NCI-H128 (cell line): ENCODE measurements around the gene UBE2G2.

ENCODE experiments used
- DNase-seq: peaks from one replicate; lab custom pipeline; 2025; ENCODE audit not compliant: unreplicated experiment; lab: John Stamatoyannopoulos, UW

Gene UBE2G2

DNA sequence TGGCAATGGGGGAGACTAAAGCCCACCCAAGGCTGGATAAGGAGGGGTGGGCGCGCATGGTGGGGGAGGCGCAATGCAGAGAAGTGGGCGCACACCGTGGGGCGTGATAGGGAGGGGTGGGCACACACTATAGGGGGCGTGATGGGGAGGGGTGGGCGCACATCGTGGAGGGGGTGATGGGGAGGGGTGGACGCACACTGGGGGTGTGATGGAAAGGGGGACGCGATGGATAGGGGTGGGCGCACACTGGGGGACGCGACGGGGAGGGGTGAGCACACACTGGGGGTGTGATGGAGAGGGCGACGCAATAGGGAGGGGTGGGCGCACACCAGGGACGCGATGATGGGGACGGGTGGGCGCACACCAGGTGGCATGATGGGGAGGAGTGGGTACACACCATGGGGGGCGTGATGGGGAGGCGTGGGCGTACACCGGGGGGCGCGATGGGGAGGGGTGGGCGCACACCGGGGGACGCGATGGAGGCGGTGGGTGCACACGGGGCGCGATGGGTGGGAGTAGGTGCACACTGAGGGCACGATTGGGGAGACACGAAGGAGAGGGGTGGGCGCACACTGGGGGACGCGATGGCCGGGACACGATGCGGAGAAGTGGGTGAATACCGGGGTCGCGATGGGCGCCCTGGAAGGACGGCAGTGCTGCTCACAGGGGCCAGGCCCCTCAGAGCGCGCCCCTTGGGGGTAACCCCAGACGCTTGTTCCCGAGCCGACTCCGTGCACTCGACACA, 15.3 kb upstream of the UBE2G2 start:
- no peak for DNase-seq

DNA sequence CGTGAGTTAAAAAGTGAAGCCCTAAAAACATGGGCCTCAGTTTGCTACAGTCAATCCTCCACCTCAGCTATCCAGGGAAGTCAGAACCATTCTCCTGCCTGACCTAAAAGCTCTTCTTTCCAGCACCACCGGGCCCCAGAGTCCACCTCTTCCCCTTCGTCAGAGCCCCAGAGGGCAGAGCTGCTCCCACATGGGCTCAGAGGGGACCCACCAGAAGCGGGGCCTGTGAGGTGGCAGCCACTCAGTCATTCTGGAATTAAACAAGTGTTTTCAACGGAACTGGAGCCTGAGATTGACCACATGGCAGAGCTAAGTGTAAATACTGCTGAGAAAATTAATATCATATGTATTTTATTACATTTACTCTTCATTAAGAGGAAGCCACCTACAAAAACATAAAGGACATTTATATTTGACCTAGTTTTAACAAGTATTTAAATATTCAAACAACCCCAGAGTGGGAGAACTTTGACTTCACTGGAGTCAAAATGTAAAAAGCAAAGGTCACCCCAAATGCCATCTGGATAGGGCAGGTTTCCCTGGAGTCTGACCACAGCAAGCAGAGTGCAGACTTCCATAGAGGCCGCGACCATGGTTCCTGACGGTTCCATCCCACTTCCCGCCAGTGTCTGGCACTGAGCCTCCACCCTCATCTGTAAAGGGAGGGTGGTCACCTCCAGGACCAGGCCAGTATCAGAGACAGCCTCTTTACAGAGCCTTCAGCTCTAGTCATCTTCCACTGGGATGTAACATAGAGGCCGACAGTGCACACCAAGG, 14.4 kb upstream of the UBE2G2 start:
- no peak for DNase-seq

DNA sequence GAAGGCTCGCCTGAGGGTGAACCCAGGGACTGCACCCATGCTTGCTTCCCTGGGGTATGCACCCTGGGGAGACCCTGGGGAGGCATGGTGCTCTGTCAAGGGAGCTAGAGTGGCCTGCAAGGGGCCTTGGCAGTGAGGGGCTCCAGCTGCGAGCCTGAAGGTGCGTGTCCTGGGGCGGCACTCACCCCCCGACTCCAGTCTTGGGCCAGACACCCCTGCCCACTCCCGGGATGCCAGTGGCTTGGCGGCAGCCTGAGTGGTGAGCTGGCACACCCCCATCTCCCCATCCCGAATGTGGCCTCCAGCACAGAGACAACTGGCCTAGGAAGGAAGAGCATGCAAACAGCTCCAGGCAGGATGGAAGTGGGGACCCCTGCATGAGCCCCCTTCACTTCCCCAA, 13.6 kb upstream of the UBE2G2 start:
- no peak for DNase-seq

DNA sequence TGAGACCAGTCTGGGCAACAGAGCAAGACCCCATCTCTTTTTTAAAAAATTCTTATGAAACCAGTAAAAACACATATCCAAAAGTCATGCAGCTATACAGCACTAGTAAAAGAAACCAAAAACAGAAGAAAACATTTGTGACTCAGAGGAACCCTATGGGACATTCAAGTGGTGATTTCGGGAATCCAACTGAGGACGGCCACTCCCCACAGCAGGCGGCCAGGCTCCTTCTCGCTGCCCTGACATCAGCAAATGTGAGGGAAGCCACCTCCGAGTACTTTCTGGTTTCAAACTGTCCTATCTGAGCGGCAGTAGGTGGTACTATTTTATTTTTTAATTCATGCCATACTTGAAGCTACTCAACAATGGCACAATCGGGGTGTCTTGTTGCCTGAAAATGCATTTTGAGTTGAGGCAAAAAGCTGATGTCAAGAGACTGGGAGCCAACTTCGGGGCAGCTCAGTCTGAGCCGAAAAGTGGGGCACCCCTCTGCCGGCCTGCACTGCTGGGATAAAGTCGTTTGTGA, 12.9 kb upstream of the UBE2G2 start:
- no peak for DNase-seq

DNA sequence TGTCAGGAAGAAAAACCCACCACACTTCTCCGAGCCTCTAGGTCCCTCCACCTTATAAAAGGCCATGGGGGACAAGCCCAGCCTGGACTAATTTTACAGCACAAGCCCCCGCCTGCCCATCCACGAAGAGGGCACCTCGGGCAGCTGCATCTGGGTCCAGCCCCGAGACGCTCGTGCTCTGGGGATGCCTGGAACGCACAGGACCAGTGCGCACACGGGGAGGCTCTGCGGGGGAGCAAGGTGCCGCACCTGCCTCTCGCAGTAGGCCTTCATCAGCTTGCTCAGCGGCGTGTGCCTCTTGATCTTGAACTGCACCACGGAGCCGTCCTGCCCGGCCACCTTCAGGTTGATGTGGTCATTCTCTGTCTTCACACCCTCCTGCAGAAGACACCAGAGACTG, 12.1 kb upstream of the UBE2G2 start:
- no peak for DNase-seq

DNA sequence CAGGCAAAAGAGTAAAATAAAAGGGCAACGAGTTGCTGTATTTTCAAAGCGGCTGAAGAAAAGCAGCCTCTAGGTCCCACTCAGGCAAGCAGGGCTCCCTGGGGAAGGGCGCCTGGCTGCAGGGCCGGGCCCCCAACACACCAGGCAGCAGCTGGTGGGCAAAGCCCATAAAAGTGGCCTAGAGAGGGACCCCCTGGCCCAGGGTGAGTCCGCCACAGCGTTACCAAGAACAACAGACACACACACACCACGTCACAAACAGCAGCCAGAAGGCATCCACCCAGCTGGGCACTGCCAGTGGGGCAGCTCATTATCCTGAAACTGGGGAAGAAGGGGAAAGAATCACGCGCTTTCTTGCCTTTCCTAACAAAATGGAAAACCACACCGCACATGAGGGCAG, 11.5 kb upstream of the UBE2G2 start:
- no peak for DNase-seq

DNA sequence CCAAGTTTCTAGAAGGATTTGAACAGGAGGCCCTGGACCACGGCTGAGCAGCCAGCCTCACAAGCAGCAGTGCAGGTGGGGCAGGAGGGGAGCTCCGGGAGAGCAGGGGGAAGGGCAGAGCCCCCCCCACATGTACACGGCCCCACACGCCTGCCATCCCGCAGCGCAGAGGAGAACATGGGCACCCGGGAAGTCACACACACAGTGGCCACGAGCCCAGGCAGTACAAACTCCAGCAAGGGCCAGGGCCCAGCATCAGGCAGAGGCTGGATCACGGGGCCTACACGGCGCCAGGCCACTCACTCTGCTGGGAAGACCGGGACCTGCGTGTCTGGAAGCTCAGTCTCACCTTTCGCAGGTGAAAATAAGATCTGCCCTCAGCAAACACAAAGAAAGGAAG, 11.0 kb upstream of the UBE2G2 start:
- no peak for DNase-seq

DNA sequence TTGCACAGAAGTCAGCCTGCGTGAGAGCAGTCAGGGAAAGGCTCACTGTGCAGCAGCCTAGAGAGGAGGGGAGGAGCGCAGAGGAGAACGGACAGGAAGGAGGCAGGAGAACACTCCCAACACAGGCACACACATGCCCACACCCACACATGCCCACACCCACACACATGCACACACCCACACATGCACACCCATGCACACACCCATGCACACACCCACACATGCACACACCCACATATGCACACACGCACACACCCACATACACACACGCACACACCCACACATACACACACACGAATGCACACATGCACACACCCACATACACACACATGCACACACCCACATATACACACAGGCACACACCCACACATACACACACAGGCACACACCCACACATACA, 9.2 kb upstream of the UBE2G2 start:
- no peak for DNase-seq

DNA sequence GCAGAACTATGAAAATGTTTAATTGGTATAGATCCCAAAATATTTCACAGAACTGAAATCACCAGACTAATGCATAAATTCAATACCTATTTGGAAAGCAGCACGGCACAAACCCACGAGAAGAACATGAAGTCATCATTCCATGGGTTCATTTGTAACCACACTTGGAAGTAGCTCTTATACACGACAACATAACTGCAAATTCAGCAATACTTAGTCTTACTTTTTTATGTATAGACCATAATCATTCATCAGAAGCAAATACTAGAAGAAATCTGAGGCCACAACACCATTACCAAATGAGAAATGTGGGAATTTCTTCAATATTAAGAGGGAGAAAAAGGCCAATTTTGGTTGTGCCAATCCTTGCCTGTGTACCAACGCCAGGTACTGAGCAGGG, 4.2 kb upstream of the UBE2G2 start:
- DNase-seq: no peak

DNA sequence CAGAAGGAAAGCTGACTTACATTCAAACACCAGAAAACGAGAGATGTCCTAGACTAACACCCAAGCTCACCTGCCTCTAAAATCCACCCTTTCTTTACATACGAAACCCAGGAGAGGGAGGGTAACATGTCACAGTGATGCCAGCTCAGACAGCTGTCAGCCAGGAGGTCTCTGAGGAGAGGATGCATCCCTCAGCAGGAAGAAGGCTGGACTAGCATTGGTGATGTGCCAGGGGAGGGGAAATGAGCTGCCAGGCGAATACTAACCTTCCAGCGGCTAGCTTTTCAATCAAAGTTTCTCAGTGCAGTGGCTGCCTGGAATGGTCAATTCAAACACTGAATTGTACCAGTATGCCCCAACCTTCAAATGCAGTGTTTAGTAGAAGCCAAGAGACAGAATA, 3.6 kb upstream of the UBE2G2 start:
- no peak for DNase-seq

DNA sequence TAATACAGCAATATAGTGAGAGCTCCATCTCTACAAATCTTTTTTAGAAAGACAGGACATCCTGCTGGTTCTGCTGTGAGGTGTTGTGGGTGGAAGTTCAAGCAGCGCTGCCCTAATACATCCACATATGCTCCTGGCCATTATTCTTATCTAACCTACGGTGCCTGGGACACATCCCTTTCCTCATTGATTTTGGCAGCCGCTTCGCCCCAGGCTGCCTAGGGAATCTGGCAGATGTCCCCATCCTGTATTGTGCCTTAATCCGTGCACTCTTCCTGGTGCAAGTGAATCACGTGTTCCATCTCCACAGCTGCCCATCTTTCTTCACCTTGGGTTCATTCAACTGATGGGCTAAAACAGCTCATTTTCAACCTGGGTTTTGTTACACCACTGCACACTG, 3.1 kb upstream of the UBE2G2 start:
- no peak for DNase-seq

DNA sequence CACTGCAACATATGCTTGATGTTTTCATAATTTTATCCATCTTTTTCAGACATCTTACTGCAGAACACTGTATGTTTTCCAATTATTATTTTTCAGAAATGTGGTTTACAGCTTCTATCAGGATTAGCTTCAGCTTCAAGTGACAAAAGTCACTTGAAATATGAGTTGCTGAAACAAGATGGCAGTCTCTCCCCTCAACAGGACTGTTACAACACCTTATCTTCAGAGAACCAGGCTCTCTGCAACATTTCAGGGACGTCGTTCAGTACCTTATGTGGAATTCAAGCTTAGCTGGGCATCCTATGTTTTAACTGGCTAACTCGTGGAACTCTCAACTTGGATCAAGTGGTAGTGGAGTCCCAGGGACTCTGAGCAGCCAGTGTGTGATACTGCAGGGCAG, 2.0 kb upstream of the UBE2G2 start:
- no peak for DNase-seq

DNA sequence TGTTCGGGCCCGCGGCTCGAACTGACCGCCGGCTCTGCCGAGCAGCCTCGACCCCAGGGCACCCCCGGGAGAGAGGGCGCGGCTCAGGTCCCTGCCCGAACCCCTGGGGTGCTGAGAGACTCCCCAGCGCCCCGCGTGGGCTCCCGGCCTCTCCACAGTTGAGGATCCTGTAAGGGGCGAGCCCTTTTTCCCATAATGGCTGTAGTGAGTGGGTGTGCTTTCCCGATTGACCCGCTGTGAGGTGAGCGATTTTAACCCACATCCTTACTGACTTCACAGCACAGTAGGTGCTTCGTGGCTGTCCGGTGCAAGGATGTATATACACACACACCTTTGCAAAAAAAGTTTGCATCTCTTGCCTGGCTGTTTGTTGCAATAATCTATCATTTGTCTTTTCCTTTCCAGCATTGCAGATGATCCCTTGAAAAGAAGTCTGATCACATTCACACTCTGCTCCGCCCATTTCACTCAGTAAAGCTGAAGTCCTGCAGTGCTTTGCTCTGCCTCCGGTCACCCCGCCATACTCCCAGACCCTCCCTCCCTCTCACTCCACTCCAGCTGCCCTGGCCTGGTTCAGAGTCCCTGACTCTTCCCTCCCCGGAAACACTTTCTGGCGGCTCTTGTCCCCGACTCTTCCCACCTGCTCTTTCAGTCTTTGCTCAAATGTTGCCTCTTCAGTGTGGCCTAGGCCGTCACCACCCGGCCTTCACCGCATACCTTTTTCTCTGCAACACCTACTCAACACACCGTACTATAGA, 955 bp upstream of the UBE2G2 start:
- DNase-seq: no peak

DNA sequence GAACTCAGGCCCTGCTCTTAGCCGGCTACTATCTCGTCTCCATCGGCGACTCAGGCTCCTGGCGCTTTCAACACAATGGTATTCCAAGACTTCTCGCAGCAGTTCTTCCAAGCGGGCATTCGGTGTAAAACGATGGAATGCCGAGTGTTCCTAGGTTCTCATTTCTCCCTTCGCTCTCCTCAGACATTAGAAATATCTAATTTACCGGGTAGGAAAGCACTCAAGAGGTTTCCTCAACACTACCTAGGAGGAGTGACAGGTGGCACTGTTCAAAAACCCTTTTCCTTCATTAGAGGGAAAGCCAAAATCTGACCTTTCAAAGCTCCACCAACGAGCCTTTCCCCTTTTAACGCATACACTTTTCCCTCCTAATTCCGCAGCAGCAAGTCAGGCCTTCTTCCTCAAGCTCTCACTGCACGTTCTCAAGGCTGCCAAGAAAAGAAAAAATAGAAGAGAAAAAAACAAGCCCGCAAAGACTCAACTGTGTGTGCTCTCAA, 601 bp downstream of the UBE2G2 start:
- DNase-seq: no peak

DNA sequence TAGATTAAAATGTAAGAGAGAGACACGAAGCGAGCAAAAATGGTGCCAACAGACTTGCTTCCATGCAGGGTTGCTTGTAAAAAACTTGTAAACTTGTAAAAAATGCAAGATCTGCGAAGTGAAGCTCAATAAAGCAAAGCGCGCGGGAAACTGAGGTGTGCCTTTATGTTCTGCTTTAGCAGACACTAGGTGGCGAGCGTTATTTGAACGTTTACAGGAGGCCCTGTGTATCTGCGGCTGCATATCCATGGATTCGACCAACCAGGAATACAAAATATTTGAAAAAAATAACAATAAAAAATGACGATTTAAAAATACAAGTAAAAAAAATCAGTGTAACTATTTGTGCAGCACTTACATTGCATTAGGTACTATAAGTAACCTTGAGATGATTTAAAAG, 1.5 kb downstream of the UBE2G2 start:
- DNase-seq: no peak

DNA sequence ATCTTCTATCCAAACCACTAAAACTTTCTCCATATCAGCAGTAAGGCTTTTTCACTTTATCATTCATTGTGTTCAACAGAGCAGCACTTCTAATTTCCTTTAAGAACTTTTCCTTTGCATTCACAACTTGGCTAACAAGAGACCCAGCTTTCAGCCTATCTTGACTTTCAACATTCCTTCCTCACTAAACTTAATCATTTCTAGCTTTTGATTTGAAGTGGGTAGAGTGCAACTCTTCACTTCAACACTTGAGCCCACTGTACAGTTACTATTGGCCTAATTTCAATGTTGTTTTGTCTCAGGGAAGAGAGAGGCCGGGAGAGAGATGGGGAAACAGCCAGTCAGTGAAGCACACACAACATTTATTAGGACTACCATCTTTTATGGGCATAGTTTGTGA, 2.0 kb downstream of the UBE2G2 start:
- no peak for DNase-seq

DNA sequence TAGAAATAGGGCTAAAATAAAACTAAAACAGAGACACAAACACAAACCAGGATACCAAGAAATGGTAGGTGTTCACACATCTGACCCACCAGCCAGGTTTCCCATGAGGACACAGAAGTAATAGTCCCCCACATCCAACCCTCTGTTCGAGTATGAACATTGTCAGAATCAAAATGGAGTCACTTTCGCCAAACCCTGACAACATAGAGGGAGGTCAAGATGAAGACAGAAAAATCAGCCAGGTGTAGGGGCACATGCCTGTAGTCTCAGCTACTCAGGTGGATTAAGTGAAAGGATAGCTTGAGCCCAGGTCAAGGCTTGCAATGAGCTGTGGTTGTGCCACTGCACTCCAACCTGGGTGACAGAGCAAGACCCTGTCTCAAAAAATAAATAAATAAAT, 3.8 kb downstream of the UBE2G2 start:
- no peak for DNase-seq

DNA sequence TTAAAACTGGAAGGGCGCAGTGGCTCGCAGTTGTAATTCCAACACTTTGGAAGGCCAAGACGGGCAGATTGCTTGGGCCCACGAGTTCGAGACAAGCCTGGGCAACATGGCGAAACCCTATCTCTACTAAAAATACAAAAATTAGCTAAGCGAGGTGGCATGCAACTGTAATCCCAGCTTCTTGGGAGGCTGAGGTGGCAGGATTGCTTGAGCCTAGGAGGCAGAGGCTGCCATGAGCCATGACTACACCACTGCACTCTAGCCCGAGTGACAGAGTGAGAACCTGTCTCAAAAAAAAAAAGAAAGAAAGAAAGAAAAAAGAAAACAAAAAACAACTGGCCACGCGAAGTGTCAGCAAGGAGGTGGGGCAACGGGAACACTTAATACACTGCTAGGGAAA, 6.3 kb downstream of the UBE2G2 start:
- no peak for DNase-seq

DNA sequence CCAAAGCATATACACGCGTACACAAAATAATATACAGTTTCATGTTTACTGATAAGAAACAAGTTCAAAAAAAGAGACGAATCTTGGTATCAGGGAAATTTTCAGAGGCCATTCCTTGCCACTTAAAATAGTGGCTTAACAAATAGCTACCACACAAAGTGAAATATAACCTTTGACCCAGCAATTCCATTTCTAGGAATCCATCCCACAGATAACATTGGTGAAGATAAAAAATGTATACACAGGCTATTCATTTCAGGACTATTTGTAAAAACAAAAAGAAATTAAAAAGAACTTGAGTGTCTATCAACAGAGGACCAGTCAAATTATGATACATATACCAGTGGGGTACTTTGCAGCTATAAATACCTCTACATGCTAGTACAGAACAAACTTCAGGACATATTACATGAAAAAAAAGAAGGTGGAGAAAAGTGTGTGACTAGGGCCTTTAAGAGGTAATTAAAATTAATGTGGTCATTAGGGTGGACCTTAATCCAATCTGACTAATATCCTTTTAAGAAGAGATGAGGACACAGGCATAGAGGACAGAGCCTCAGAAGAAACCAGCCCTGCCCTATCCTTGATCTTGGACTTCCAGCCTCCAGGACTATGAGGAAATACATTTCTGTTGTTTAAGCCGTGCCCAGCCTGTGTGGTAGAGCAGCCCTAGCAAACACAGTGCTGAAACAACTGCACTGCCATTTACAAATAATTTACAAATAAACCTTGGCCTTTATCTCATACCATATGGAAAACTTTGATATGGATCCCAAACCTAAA, 7.8 kb downstream of the UBE2G2 start:
- no peak for DNase-seq

DNA sequence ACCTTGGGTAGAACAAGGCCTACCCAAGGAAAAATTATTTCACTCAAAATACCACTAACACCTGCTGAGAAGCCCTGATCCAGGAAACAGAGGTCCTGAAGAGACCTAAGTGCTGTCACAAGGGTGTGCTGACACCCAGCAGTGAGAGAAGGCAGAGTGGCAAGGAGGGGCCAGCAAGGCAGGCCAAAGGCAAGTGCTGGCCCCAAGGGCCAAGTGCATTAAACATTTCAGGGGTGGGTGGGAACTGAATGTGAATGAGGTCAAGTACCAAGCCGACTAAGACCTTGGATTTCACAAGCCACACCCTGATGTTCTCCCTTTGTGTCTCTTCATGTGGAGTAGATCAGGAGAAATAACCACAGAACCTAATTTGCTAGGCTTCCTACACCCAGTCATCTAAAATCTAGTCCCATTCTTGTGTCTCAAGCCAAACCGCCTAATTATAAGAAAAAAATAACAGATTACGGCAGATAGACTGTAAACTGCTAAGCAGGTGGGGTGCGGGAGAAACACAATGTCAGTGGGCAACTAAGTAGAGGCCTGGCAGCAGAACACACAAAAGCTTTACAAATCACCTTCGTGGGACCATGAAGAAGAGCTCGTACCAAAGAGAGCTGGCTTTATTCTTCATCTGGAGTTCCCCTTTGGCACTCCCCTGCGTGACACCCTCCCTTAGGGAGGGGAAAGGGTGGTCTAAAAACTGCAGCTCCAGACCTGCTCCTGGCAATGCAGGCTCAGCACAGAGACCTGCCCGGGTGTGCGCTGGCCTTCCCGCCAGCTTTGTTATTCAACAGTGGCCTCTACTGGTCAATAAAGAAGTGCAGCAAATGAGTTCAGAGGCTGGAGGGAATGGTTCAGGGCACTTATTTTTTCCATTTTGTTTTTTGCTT, 8.7 kb downstream of the UBE2G2 start:
- DNase-seq: peak; percentile 29
